Spinal cord (tissue), 10 donors: Measurements from ENCODE around the gene NR1H2. TPM values are rescaled to one million over a fixed set of nuclear protein-coding genes. Genes with fewer than 3 reads are reported as not detected.
A peak's percentile ranks its signal among the peaks of the same experiment; 100 is the strongest.

Source experiments
- DNase-seq, 6 donors: peaks; one replicate each; pipeline versions ENCODE4 v3.0.0 to v3.0.0-alpha.2; 2013 to 2015; ENCODE audit warnings: low spot score in 6 of 6, low read depth in 4 of 6
- H3K27ac ChIP-seq: one replicate; pipeline ENCODE4 v1.5.1; 2013; ENCODE audit warnings: low read depth, low read length, control low read depth
- H3K27me3 ChIP-seq: one replicate; pipeline ENCODE4 v1.6.1; 2013; ENCODE audit warnings: low read length; ENCODE audit not compliant: control insufficient read depth, insufficient read depth
- H3K36me3 ChIP-seq: one replicate; pipeline ENCODE4 v1.6.1; 2013; ENCODE audit warnings: low read length; ENCODE audit not compliant: control insufficient read depth, insufficient read depth
- H3K4me1 ChIP-seq: one replicate; pipeline ENCODE4 v1.6.1; 2013; ENCODE audit warnings: low read length; ENCODE audit not compliant: control insufficient read depth, insufficient read depth
- H3K4me3 ChIP-seq: one replicate; pipeline ENCODE4 v1.5.1; 2013; ENCODE audit warnings: low read depth, low read length, control low read depth
- H3K9me3 ChIP-seq: one replicate; pipeline ENCODE4 v1.6.1; 2013; ENCODE audit warnings: low read length; ENCODE audit not compliant: control insufficient read depth, insufficient read depth
- WGBS: methylation state at CpG from one replicate; pipeline ENCODE4 v1.1.5; 2013; ENCODE audit warnings: missing lambda C conversion rate; ENCODE audit not compliant: insufficient coverage; 5-methylcytosine and 5-hydroxymethylcytosine counted together
- polyA plus RNA-seq, 2 donors: library from polyadenylated mRNA; unstranded; fragments of 120-200 nt; gene quantifications; one replicate each; pipeline ENCODE4 v1.2.1, GENCODE V29; 2013; ENCODE audit not compliant: insufficient read length in 2 of 2
- total RNA-seq, 2 donors: library from RNA; depleted of rRNA in 1 of 2; stranded (reverse); fragments of 120-200 nt in 1 of 2; fragments of >200 nt in 1 of 2; gene quantifications; one replicate each; pipeline versions ENCODE4 v1.2.3 to v1.2.4, GENCODE V29; 2013 to 2014
- donor health status: healthy.

Gene NR1H2
- total and polyA plus RNA-seq, 4 donors: 24.4 to 45.2 (median 36.7) TPM

DNA sequence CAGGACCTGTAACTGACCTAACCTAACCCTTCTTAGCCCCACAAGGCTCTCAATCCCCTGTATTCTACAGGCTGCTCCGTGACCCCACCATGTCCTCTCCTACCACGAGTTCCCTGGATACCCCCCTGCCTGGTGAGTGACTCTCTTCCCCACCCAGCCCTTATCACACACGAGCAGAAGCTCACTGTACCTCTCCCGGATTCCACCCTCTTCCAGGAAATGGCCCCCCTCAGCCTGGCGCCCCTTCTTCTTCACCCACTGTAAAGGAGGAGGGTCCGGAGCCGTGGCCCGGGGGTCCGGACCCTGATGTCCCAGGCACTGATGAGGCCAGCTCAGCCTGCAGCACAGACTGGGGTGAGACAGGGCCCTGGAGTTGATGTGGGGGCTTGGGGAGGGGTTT lies 1.3 kb downstream of the NR1H2 start:
- Histone ChIP-seq H3K36me3 (peaks cover 53% of the 10 kb centered on the region), H3K4me3 (no peak overlapping the region), H3K27ac (no peak overlapping the region), H3K9me3 (no peaks in the 10 kb centered on the region), H3K27me3 (no peaks in the 10 kb centered on the region), H3K4me1 (peaks cover 29% of the 10 kb centered on the region)
- 80% methylated on average over 4 of the region's 9 CpGs for WGBS
- no peak for DNase-seq

DNA sequence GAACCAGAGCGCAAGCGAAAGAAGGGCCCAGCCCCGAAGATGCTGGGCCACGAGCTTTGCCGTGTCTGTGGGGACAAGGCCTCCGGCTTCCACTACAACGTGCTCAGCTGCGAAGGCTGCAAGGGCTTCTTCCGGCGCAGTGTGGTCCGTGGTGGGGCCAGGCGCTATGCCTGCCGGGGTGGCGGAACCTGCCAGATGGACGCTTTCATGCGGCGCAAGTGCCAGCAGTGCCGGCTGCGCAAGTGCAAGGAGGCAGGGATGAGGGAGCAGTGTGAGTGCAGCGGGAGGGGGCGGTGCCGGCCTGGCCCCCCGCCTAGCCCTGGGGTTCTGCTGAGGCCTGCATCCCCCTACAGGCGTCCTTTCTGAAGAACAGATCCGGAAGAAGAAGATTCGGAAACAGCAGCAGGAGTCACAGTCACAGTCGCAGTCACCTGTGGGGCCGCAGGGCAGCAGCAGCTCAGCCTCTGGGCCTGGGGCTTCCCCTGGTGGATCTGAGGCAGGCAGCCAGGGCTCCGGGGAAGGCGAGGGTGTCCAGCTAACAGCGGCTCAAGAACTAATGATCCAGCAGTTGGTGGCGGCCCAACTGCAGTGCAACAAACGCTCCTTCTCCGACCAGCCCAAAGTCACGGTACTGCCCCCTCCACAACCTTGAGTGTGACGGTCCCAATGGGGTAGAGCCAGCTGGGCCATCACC lies 2.1 kb downstream of the NR1H2 start:
- no peak for DNase-seq
- Histone ChIP-seq H3K4me1 (peaks cover 29% of the 10 kb centered on the region), H3K9me3 (no peaks in the 10 kb centered on the region), H3K27me3 (no peaks in the 10 kb centered on the region), H3K36me3 (peaks cover 58% of the 10 kb centered on the region), H3K4me3 (no peak overlapping the region), H3K27ac (no peak overlapping the region)
- WGBS: 96% methylated on average over 34 of the region's 36 CpGs

DNA sequence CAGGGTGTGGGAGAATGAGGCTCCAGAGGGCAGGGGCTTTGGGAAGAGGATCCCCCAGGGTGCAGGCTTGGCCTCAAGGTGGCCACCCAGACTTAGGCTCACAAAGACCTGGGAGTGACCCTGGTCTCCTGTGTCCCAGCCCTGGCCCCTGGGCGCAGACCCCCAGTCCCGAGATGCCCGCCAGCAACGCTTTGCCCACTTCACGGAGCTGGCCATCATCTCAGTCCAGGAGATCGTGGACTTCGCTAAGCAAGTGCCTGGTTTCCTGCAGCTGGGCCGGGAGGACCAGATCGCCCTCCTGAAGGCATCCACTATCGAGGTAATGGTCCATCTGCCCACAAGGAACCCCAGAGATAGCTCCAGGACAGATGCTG lies 2.6 kb downstream of the NR1H2 start:
- H3K36me3 ChIP-seq: peaks cover 58% of the 10 kb centered on the region
- no peak overlapping the region for H3K27ac ChIP-seq
- DNase-seq: no peak
- H3K27me3 ChIP-seq: no peaks in the 10 kb centered on the region
- WGBS: 94% methylated on average over 10 of the region's 10 CpGs
- peaks cover 33% of the 10 kb centered on the region for H3K4me1 ChIP-seq
- no peak overlapping the region for H3K4me3 ChIP-seq
- no peaks in the 10 kb centered on the region for H3K9me3 ChIP-seq

DNA sequence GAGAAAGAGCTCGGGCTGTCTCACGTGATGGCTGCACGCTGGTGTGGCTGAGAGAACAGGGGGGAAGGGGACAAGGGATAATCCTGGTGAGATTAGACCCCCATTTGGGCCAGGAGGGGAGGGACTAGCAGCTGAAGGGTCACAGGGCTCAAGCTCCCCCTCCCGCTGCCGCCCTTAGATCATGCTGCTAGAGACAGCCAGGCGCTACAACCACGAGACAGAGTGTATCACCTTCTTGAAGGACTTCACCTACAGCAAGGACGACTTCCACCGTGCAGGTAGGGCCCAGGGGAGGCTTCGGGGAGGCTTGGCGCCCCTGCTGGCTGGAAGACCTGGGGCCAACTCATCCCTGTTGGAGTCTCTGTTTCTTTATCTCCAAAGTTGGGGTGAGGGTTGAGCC lies 3.3 kb downstream of the NR1H2 start:
- Histone ChIP-seq H3K27me3 (no peaks in the 10 kb centered on the region), H3K9me3 (no peaks in the 10 kb centered on the region), H3K27ac (peak overlapping the region; percentile 50), H3K36me3 (peaks cover 58% of the 10 kb centered on the region), H3K4me3 (no peak overlapping the region), H3K4me1 (peaks cover 39% of the 10 kb centered on the region)
- 95% methylated on average over 9 of the region's 11 CpGs for WGBS
- no peak for DNase-seq

DNA sequence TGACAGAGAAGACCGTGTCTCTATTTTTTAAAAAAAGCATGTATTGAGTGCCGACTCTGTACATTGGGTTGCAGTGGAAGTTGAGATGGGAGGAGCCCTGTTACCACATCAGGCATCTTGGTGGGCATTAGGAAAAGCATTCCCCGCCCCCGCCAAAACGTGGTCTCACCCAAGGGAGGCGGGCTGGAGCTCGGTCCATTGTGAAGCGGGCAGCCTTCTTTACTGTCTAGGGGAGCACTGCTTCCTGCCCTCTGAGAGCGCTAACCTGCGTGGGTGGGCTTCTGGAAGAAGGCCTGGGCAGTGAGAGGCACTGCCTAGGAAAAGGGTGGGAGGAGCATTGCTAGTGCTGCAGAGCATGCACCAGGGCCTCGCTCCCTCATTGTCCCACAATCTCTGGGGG lies 3.9 kb downstream of the NR1H2 start:
- H3K36me3 ChIP-seq: peaks cover 58% of the 10 kb centered on the region
- no peaks in the 10 kb centered on the region for H3K27me3 ChIP-seq
- no peak overlapping the region for H3K4me3 ChIP-seq
- no peaks in the 10 kb centered on the region for H3K9me3 ChIP-seq
- DNase-seq: no peak
- H3K4me1 ChIP-seq: peaks cover 44% of the 10 kb centered on the region
- peak overlapping the region; percentile 50 for H3K27ac ChIP-seq
- 92% methylated on average over 11 of the region's 11 CpGs for WGBS

DNA sequence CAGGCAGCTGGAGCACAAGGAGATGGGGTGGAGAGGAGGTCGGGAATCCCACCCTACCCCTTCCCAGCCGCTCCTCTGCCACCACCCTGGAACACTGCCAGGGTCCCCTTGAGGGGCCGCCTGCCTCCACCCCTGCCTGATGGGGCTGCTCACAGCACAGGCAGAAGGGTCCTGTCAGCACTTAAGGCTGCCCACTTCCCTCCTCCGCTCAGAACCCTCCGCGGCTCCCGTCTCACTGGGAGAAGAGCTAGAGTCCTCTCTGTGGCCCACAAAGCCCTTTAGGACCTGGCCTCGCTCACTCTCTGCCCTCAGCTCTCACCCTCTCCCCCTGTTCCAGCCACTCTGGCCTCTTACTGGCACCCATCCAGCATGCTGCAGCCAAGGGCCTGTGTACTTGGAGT lies 4.5 kb downstream of the NR1H2 start:
- H3K27me3 ChIP-seq: no peaks in the 10 kb centered on the region
- peaks cover 58% of the 10 kb centered on the region for H3K36me3 ChIP-seq
- no peak for DNase-seq
- H3K4me1 ChIP-seq: peaks cover 50% of the 10 kb centered on the region
- H3K27ac ChIP-seq: peak overlapping the region; percentile 50
- WGBS: 87% methylated on average over 7 of the region's 8 CpGs
- H3K4me3 ChIP-seq: no peak overlapping the region
- H3K9me3 ChIP-seq: no peaks in the 10 kb centered on the region

DNA sequence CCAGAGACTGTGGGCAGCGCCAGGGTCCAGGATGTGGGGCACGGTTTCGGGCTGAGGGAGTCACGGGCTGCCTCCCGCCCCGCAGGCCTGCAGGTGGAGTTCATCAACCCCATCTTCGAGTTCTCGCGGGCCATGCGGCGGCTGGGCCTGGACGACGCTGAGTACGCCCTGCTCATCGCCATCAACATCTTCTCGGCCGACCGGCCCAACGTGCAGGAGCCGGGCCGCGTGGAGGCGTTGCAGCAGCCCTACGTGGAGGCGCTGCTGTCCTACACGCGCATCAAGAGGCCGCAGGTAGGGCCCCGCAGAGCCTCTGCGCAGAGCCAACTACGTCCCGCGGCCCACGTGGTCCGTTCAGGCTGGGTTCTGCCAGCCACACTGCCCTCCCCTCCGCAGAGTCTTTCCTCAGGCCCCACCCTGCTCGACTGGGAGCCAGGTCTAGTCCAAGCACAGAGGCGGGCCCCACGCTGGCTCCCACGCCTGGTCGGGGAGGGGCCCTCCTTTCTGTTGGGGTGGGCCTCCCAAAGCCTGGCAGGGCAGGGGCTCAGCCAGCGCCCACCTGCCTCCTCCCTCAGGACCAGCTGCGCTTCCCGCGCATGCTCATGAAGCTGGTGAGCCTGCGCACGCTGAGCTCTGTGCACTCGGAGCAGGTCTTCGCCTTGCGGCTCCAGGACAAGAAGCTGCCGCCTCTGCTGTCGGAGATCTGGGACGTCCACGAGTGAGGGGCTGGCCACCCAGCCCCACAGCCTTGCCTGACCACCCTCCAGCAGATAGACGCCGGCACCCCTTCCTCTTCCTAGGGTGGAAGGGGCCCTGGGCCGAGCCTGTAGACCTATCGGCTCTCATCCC lies 5.8 kb downstream of the NR1H2 start:
- Histone ChIP-seq H3K4me1 (peaks cover 52% of the 10 kb centered on the region), H3K4me3 (no peak overlapping the region), H3K27me3 (no peaks in the 10 kb centered on the region), H3K27ac (no peak overlapping the region), H3K36me3 (peaks cover 63% of the 10 kb centered on the region), H3K9me3 (no peaks in the 10 kb centered on the region)
- no peak for DNase-seq
- 93% methylated on average over 58 of the region's 58 CpGs for WGBS

DNA sequence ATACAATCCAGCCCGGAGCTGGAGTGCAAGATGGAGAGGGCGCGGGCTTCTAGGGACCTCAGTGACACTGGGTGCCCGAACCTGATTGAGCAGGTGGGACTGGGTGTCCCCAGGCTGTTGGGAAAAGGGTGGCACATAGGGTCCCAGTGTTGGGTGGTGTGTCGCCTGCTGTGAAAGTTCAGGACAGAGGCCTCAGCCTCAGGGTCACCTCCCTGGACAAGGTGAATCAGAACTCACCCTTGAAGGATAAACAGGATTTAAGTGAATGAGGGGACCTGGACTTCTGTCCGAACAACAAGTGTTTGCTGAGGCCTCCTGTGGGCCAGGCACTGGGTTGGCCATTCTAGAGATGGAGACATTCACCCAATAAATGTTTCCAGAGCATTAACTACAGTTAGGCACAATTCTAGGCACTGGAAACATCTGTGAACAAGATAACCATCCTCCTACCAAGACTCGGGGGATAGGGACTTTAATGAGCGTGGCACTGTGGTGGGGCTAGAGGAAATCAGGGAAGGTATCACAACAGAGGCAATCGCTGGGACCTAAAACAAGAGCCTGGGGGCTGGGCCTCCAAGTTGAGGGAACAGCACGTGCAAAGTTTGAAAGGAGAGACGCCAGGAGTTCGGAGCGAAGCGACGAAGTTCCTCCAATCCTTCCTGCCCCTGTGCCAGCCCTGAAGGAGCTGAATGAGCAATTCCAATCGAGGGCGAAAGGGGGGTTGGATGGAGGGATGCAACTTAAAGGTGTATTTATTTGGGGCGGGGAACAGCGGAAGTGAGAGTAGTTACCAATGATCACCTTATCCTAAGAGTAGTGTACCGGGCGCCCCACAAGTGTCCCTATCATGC lies 7.0 kb downstream of the NR1H2 start:
- Histone ChIP-seq H3K27me3 (no peaks in the 10 kb centered on the region), H3K27ac (peak overlapping the region; percentile 93), H3K4me1 (peaks cover 52% of the 10 kb centered on the region), H3K36me3 (peaks cover 58% of the 10 kb centered on the region), H3K4me3 (peak overlapping the region; percentile 75), H3K9me3 (no peaks in the 10 kb centered on the region)
- WGBS: 43% methylated on average over 17 of the region's 21 CpGs
- DNase-seq: peak in 1 of 6 donors; percentile 4

DNA sequence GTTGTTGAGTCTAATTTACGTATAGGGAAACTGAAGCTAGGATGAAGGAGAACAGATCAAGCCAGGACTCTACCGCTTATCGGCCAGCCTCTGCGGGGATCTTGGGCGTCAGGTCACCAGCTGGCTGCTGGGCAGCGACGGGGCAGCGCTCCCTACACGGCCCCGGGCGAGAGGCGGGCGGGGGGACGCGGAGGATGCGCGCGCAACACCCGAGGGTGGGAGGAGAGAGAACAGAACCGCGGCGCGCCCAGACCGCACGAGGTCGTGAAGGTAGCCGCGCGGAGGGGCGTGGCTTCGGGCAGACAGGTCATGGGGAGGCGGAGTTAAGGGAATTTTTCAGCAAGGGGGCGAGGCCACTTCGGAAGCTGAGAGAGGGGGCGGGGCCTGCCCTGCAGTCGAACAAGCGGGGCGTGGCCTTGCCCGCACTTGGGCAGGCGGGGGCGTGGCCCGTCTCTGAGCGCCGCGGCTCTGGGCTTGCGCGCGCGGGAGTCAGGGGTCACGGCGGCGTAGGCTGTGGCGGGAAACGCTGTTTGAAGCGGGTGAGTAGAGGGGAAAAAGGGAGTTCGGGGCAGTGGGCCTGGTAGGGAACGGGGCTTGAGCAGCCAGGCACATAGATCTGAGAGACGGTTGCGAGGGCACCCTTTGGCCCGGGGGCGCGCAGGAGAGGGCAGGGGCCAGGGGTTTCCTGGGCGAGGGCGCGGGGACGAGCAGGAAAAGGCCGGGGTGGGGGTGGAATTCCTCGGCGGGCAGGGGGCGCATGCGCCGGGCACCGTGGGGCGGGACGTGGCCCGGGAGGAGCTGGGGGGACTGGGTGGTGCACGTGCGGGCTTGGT lies 7.8 kb downstream of the NR1H2 start, which contains the start of gene POLD1:
Gene POLD1, plus strand, starts transcription at position 496 of the 833 bp plus-strand sequence. CDS start 14,505 bp downstream, outside the sequence.
- Histone ChIP-seq H3K27me3 (no peaks in the 10 kb centered on the region), H3K4me3 (peak within 1 kb of the TSS; percentile 75), H3K4me1 (peaks cover 48% of the 10 kb centered on the region), H3K36me3 (peaks cover 50% of the 10 kb centered on the region), H3K9me3 (no peaks in the 10 kb centered on the region), H3K27ac (peak within 1 kb of the TSS; percentile 93)
- under 1% methylated on average over 77 of the region's 78 CpGs for WGBS
- peak; percentile 83 to 99 (median 89) for DNase-seq
